IPS DF 6.9 (cell line): ENCODE data around the gene MACROD2.

ENCODE experiments used
- DNase-seq: peaks from one replicate; pipeline ENCODE4 v3.0.0-alpha.2; 2013; ENCODE audit warnings: low read depth, low spot score
- H3K27ac ChIP-seq: one replicate; pipeline ENCODE4 v1.5.1; 2013; ENCODE audit warnings: low read length, control low read depth
- H3K27me3 ChIP-seq: 2 replicates; pipeline ENCODE4 v1.6.1; 2013; ENCODE audit warnings: mild to moderate bottlenecking, low read length; ENCODE audit not compliant: control insufficient read depth, insufficient read depth
- H3K36me3 ChIP-seq: 2 replicates; pipeline ENCODE4 v1.6.1; 2013; ENCODE audit warnings: low read length; ENCODE audit not compliant: control insufficient read depth, insufficient read depth
- H3K4me1 ChIP-seq: 2 replicates; pipeline ENCODE4 v1.6.1; 2013; ENCODE audit warnings: low read length; ENCODE audit not compliant: control insufficient read depth, insufficient read depth
- H3K4me3 ChIP-seq: 2 replicates; pipeline ENCODE4 v1.5.1; 2013; ENCODE audit warnings: mild to moderate bottlenecking, low read length
- H3K9me3 ChIP-seq: 2 replicates; pipeline ENCODE4 v1.6.1; 2013; ENCODE audit warnings: low read length, inconsistent platforms; ENCODE audit not compliant: control insufficient read depth, insufficient read depth
- whole genome bisulfite sequencing: extraction: QIAGEN DNeasy Blood & Tissue Kit; methylation state at CpG from one replicate; pipeline ENCODE4 v1.1.7; 2013; ENCODE audit warnings: mixed read lengths, missing lambda C conversion rate; ENCODE audit not compliant: insufficient read length, insufficient coverage; 5-methylcytosine and 5-hydroxymethylcytosine counted together

The MACROD2 gene

DNA sequence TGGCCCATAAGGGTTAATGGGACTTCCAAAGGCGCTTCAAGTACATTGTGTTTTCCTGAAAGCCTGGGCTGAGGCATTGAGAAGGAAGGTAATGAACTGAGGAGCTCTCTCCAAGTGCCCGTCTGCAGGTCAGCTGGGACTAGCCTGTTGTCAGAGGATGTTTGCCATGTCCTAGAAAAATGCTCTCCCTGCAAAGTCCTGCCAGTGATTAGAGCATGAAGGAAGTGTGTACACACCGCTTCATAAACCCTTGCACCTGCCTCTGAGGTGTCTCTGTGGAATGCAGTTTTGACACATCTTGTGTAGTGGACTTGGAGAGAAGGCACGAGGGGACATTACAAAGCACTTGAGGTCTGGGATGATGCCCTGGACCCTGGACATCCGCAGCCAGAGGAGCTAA, 2071.3 kb downstream of the MACROD2 start:
- Histone ChIP-seq H3K4me1 (no peaks in the 10 kb centered on the region), H3K9me3 (no peaks in the 10 kb centered on the region), H3K4me3 (no peak overlapping the region), H3K27ac (no peak overlapping the region), H3K36me3 (no peaks in the 10 kb centered on the region), H3K27me3 (no peaks in the 10 kb centered on the region)
- no peak for DNase-seq
- WGBS, result no CpG with 5 or more reads among the region's 5 CpGs

- H3K4me1 ChIP-seq, result no peaks in the 10 kb centered on the region
- no peak overlapping the region for H3K4me3 ChIP-seq
- WGBS, result no CpG with 5 or more reads among the region's 1 CpG
- no peak for DNase-seq
- no peak overlapping the region for H3K27ac ChIP-seq
- no peaks in the 10 kb centered on the region for H3K27me3 ChIP-seq
- no peaks in the 10 kb centered on the region for H3K9me3 ChIP-seq
- H3K36me3 ChIP-seq, result no peaks in the 10 kb centered on the region
These were observed 2074.2 kb downstream of the MACROD2 start for GRCh38 chr20:16069389-16070010.

DNA sequence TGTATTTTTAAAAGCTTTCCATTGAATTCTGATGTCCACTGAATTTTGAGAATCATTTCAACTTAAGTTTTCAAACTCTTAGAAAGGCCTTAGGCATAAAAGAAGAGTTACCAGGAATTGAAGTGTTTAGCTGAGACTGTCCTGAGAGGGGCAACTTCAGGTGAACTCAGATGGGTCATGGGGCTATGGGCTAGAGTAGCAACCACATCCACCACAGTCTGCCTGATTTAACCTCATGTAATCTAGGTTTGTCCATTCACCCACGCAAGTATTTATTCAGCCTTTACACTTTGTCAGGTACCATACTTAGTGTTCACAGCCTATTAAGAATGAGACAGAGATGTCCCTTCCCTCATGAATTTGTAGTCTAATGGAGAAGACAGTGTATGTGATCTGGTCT, 2076.9 kb downstream of the MACROD2 start:
- WGBS, result no CpG with 5 or more reads among the region's 1 CpG
- DNase-seq, result no peak
- no peaks in the 10 kb centered on the region for H3K36me3 ChIP-seq
- no peak overlapping the region for H3K4me3 ChIP-seq
- no peaks in the 10 kb centered on the region for H3K27me3 ChIP-seq
- H3K4me1 ChIP-seq, result no peaks in the 10 kb centered on the region
- no peak overlapping the region for H3K27ac ChIP-seq
- H3K9me3 ChIP-seq, result no peaks in the 10 kb centered on the region; the same call in 1 of the 2 replicates

- DNase-seq, result no peak
- H3K9me3 ChIP-seq, result no peaks in the 10 kb centered on the region; the same call in 1 of the 2 replicates
- WGBS, result no CpG with 5 or more reads among the region's 2 CpGs
- no peak overlapping the region for H3K27ac ChIP-seq
- H3K36me3 ChIP-seq, result no peaks in the 10 kb centered on the region
- H3K27me3 ChIP-seq, result no peaks in the 10 kb centered on the region
- H3K4me1 ChIP-seq, result no peaks in the 10 kb centered on the region
- H3K4me3 ChIP-seq, result no peak overlapping the region
These were observed 2083.0 kb downstream of the MACROD2 start for GRCh38 chr20:16078172-16078898.

- WGBS, result no CpG with 5 or more reads among the region's 1 CpG
- Histone ChIP-seq H3K27me3 (no peaks in the 10 kb centered on the region), H3K4me3 (no peak overlapping the region), H3K27ac (no peak overlapping the region), H3K4me1 (no peaks in the 10 kb centered on the region), H3K9me3 (no peaks in the 10 kb centered on the region), H3K36me3 (no peaks in the 10 kb centered on the region)
- DNase-seq, result no peak
These were observed 2086.1 kb downstream of the MACROD2 start for GRCh38 chr20:16081421-16081820.

GRCh38 chr20:16082051-16082550, 2086.8 kb downstream of the MACROD2 start:
- no peak for DNase-seq
- Histone ChIP-seq H3K27ac (no peak overlapping the region), H3K4me1 (no peaks in the 10 kb centered on the region), H3K9me3 (no peaks in the 10 kb centered on the region), H3K27me3 (no peaks in the 10 kb centered on the region), H3K36me3 (no peaks in the 10 kb centered on the region), H3K4me3 (no peak overlapping the region)
- WGBS, result no CpG with 5 or more reads among the region's 2 CpGs

GRCh38 chr20:16083639-16084280, 2088.4 kb downstream of the MACROD2 start:
- Histone ChIP-seq H3K27me3 (no peaks in the 10 kb centered on the region), H3K9me3 (no peaks in the 10 kb centered on the region), H3K36me3 (no peaks in the 10 kb centered on the region), H3K4me1 (no peaks in the 10 kb centered on the region), H3K27ac (no peak overlapping the region), H3K4me3 (no peak overlapping the region)
- DNase-seq, result no peak

GRCh38 chr20:16095226-16095625, 2099.9 kb downstream of the MACROD2 start:
- WGBS, result no CpG with 5 or more reads among the region's 2 CpGs

DNA sequence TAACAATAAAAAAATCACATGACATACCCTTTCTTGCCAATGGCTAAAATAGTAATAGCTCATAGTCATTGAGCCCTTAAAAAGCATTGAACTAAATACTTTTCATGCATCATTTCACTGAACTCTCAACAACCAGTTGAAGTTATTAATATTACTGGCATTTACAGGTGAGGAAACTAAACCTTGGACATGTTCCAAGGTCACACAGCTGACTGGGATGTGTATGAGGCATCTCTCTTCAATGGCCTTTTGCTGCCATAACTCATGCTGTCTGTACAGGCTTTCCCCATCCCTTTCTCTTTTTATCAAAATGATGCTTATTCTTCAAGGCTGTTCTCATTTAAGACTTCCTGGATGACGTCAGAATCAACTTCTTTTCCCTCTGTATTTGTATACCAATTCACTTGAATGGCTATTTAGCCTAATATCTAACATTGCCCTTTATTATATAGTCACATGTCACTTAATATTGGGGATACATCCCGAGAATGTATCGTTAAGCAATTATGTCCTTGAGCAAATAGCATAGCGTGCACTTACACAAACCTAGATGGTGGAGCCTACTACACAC, 2101.5 kb downstream of the MACROD2 start:
- H3K9me3 ChIP-seq, result no peaks in the 10 kb centered on the region; the same call in 1 of the 2 replicates
- no peak overlapping the region for H3K27ac ChIP-seq
- no peaks in the 10 kb centered on the region for H3K36me3 ChIP-seq
- WGBS, result no CpG with 5 or more reads among the region's 4 CpGs
- no peak overlapping the region for H3K4me3 ChIP-seq
- no peak for DNase-seq
- H3K4me1 ChIP-seq, result no peaks in the 10 kb centered on the region
- no peaks in the 10 kb centered on the region for H3K27me3 ChIP-seq

More at GRCh38 chr20:16095226-16095625, 2099.9 kb downstream of the MACROD2 start:
- no peaks in the 10 kb centered on the region for H3K36me3 ChIP-seq
- no peak overlapping the region for H3K4me3 ChIP-seq
- no peak for DNase-seq
- H3K27ac ChIP-seq, result no peak overlapping the region
- H3K27me3 ChIP-seq, result no peaks in the 10 kb centered on the region
- H3K9me3 ChIP-seq, result no peaks in the 10 kb centered on the region
- H3K4me1 ChIP-seq, result no peaks in the 10 kb centered on the region

DNA sequence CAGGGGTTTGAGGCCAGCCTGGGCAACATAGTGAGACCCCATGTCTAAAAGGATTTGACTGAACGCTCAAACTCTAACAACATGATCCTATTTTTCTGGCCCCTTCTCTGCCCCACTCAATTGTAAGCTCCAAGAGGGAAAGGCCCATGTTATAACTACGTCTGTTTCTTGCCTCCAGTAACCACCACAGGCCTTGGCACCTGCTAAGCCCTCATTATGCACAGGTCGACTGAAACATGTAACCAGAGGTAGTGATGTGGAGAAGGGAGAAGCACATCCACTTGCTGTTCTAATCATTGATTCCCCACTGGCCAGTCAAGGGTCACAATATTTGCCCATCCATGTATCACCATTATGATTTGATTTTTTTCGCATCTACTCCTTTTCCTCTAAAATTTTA, 2102.5 kb downstream of the MACROD2 start:
- Histone ChIP-seq H3K9me3 (no peaks in the 10 kb centered on the region; the same call in 1 of the 2 replicates), H3K4me1 (no peaks in the 10 kb centered on the region), H3K36me3 (no peaks in the 10 kb centered on the region), H3K4me3 (no peak overlapping the region), H3K27ac (no peak overlapping the region), H3K27me3 (no peaks in the 10 kb centered on the region)
- no peak for DNase-seq
- no CpG with 5 or more reads among the region's 4 CpGs for WGBS
